HEK293 (cell line): ENCODE results near the gene GNB3.
A peak's percentile ranks its signal among the peaks of the same experiment; 100 is the strongest.

Experiments
- GLI2 ChIP-seq: fragments of 450-650 bp; formaldehyde crosslinking; IDR thresholded peaks from 2 replicates; pipeline ENCODE4; 2017; ENCODE audit warnings: missing biosample characterization, missing genetic modification characterization, low read depth, borderline replicate concordance
- SETDB1 ChIP-seq: IDR thresholded peaks from one replicate; pipeline ENCODE4 v1.6.1; 2017; ENCODE audit warnings: mild to moderate bottlenecking, low read length, moderate library complexity, mixed read lengths; ENCODE audit not compliant: insufficient read length
- SP2 ChIP-seq: fragments of 450-650 bp; formaldehyde crosslinking; IDR thresholded peaks from 2 replicates; pipeline ENCODE4 v1.5.1; 2016; ENCODE audit warnings: missing biosample characterization, missing genetic modification characterization
- SP7 ChIP-seq: fragments of 450-650 bp; formaldehyde crosslinking; IDR thresholded peaks from 2 replicates; pipeline ENCODE4 v1.5.1; 2016; ENCODE audit warnings: missing biosample characterization, missing genetic modification characterization
- ZNF274 ChIP-seq, 2 experiments: fragments of 200-500 bp in 1 of 2; fragments of 450-650 bp in 1 of 2; sonication (Bioruptor generic) in 1 of 2; formaldehyde crosslinking in 1 of 2; IDR thresholded peaks; 2 replicates each; pipeline versions ENCODE4 v1.5.1 to v1.6.1; 2014 to 2016; ENCODE audit warnings: borderline replicate concordance in 1 of 2, inconsistent platforms in 1 of 2, low read length in 1 of 2, missing biosample characterization in 1 of 2, missing genetic modification characterization in 1 of 2
- ZNF292 ChIP-seq: fragments of 450-650 bp; formaldehyde crosslinking; IDR thresholded peaks from 2 replicates; pipeline ENCODE4 v1.5.1; 2016; ENCODE audit warnings: low read depth, missing biosample characterization, missing genetic modification characterization, borderline replicate concordance
- ZNF37A ChIP-seq: fragments of 450-650 bp; IDR thresholded peaks from 2 replicates; pipeline ENCODE4 v1.5.1; 2018; ENCODE audit warnings: missing biosample characterization, missing genetic modification characterization
- ZNF426 ChIP-seq: fragments of 450-650 bp; formaldehyde crosslinking; IDR thresholded peaks from 2 replicates; pipeline ENCODE4 v1.5.1; 2017; ENCODE audit warnings: missing biosample characterization, missing genetic modification characterization, mild to moderate bottlenecking, inconsistent platforms, moderate library complexity
- ZNF48 ChIP-seq: fragments of 450-650 bp; formaldehyde crosslinking; IDR thresholded peaks from 2 replicates; pipeline ENCODE4 v1.5.1; 2016; ENCODE audit warnings: missing biosample characterization, missing genetic modification characterization
- ZNF621 ChIP-seq: fragments of 450-650 bp; formaldehyde crosslinking; IDR thresholded peaks from 2 replicates; pipeline ENCODE4 v1.5.1; 2017; ENCODE audit warnings: missing biosample characterization, missing genetic modification characterization
- ZNF624 ChIP-seq: fragments of 450-650 bp; formaldehyde crosslinking; IDR thresholded peaks from 2 replicates; pipeline ENCODE4 v1.5.1; 2017; ENCODE audit warnings: missing biosample characterization, missing genetic modification characterization
- ZNF670 ChIP-seq: fragments of 450-650 bp; formaldehyde crosslinking; IDR thresholded peaks from 2 replicates; pipeline ENCODE4 v1.5.1; 2016; ENCODE audit warnings: missing biosample characterization, missing genetic modification characterization, low read depth
- ZNF701 ChIP-seq: fragments of 450-650 bp; formaldehyde crosslinking; IDR thresholded peaks from 2 replicates; pipeline ENCODE4 v1.5.1; 2016; ENCODE audit warnings: missing biosample characterization, missing genetic modification characterization
- ZSCAN30 ChIP-seq: fragments of 450-650 bp; IDR thresholded peaks from 2 replicates; pipeline ENCODE4 v1.5.1; 2018; ENCODE audit warnings: missing biosample characterization, mild to moderate bottlenecking, missing genetic modification characterization, moderate library complexity
- TF ChIP-seq, protein P1 (sequence below): fragments of 450-650 bp; formaldehyde crosslinking; IDR thresholded peaks from 2 replicates; pipeline ENCODE4 v1.5.1; 2016; ENCODE audit warnings: missing biosample characterization, missing genetic modification characterization, borderline replicate concordance
- TF ChIP-seq, protein P2 (sequence below): sonication (generic); formaldehyde crosslinking; IDR thresholded peaks from 2 replicates; pipeline ENCODE4 v1.8.1; 2022; ENCODE audit warnings: mild to moderate bottlenecking, moderate library complexity, missing genetic modification reagents
- TF ChIP-seq, protein P3 (sequence below): fragments of 450-650 bp; formaldehyde crosslinking; IDR thresholded peaks from 2 replicates; pipeline ENCODE4 v1.5.1; 2017; ENCODE audit warnings: missing biosample characterization, missing genetic modification characterization
- TF ChIP-seq, protein P4 (sequence below): fragments of 450-650 bp; formaldehyde crosslinking; IDR thresholded peaks from 2 replicates; pipeline ENCODE4 v1.5.1; 2016; ENCODE audit warnings: missing biosample characterization, missing genetic modification characterization
- TF ChIP-seq, protein P5 (sequence below): fragments of 450-650 bp; formaldehyde crosslinking; IDR thresholded peaks from 2 replicates; pipeline ENCODE4 v1.5.1; 2016; ENCODE audit warnings: missing biosample characterization, missing genetic modification characterization
- TF ChIP-seq, protein P6 (sequence below): fragments of 450-650 bp; formaldehyde crosslinking; IDR thresholded peaks from 2 replicates; pipeline ENCODE4 v1.5.1; 2017; ENCODE audit warnings: missing biosample characterization, missing genetic modification characterization

GNB3 gene

DNA sequence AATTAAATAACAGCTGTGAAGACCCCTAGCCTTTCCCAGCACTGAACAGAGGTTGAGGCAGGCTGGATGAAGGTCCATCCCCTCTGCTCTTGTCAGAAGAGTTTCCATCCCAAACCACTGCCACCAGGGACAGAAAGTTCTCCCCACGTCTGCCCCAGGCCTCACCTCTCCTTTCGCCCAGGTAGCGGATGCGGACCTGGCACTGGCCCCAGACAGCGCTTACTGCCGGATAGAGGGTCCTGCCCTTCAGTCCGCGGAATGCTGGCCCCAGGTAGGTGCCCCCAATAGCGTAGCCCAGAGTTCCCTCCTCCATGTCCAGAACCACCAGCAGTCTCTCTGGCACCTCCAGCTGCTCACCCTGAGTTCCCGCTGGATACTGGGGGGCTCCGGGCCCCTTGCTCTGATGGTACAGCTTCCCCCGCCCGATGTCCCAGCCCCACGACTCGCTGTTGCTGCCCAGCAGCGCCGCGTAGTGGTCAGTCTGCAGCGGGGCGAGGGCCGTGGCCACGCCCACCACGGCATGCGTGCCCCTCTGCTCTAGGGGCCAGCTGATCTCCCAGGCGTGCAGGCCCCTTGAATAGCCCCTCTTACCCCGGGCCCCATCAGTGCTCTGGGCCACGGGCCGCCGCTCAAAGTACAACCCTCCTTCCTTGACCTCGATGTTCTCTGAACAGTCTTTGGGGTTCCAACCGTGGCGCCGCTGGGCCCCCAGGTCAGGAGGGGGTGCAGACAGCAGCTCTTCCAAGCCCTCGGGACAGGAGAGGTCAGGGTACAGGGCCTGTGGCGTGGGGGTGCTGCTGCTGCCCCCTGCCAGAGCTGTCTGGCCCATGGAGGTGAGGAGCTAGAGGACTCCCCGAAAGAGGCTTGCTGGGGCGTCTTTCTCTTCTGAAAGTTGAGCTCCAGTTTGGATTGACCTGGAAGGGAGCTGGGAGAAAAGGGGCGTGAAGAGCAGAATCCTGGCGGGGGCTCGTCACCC is 31.6 kb downstream of the GNB3 start (continued):
- TF ChIP-seq, protein P1, sequence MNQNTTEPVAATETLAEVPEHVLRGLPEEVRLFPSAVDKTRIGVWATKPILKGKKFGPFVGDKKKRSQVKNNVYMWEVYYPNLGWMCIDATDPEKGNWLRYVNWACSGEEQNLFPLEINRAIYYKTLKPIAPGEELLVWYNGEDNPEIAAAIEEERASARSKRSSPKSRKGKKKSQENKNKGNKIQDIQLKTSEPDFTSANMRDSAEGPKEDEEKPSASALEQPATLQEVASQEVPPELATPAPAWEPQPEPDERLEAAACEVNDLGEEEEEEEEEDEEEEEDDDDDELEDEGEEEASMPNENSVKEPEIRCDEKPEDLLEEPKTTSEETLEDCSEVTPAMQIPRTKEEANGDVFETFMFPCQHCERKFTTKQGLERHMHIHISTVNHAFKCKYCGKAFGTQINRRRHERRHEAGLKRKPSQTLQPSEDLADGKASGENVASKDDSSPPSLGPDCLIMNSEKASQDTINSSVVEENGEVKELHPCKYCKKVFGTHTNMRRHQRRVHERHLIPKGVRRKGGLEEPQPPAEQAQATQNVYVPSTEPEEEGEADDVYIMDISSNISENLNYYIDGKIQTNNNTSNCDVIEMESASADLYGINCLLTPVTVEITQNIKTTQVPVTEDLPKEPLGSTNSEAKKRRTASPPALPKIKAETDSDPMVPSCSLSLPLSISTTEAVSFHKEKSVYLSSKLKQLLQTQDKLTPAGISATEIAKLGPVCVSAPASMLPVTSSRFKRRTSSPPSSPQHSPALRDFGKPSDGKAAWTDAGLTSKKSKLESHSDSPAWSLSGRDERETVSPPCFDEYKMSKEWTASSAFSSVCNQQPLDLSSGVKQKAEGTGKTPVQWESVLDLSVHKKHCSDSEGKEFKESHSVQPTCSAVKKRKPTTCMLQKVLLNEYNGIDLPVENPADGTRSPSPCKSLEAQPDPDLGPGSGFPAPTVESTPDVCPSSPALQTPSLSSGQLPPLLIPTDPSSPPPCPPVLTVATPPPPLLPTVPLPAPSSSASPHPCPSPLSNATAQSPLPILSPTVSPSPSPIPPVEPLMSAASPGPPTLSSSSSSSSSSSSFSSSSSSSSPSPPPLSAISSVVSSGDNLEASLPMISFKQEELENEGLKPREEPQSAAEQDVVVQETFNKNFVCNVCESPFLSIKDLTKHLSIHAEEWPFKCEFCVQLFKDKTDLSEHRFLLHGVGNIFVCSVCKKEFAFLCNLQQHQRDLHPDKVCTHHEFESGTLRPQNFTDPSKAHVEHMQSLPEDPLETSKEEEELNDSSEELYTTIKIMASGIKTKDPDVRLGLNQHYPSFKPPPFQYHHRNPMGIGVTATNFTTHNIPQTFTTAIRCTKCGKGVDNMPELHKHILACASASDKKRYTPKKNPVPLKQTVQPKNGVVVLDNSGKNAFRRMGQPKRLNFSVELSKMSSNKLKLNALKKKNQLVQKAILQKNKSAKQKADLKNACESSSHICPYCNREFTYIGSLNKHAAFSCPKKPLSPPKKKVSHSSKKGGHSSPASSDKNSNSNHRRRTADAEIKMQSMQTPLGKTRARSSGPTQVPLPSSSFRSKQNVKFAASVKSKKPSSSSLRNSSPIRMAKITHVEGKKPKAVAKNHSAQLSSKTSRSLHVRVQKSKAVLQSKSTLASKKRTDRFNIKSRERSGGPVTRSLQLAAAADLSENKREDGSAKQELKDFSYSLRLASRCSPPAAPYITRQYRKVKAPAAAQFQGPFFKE, result no peak
- TF ChIP-seq, protein P2, sequence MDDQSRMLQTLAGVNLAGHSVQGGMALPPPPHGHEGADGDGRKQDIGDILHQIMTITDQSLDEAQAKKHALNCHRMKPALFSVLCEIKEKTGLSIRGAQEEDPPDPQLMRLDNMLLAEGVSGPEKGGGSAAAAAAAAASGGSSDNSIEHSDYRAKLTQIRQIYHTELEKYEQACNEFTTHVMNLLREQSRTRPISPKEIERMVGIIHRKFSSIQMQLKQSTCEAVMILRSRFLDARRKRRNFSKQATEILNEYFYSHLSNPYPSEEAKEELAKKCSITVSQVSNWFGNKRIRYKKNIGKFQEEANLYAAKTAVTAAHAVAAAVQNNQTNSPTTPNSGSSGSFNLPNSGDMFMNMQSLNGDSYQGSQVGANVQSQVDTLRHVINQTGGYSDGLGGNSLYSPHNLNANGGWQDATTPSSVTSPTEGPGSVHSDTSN (CRISPR knock-in tag), result 0 out of 2 replicates have a peak, but pooled peaks have one; percentile 58
- TF ChIP-seq SETDB1 (no peak), ZNF37A (tag by site-specific recombination) (no peak), GLI2 (tag by site-specific recombination) (no peak), ZNF274 (IDR thresholded peaks at IDR 0.05; ENCODE audit: low read length) (no peak), ZNF274 (tag by site-specific recombination; IDR thresholded peaks at IDR 0.05; ENCODE audit: borderline replicate concordance) (no peak), SP7 (peak; percentile 50), ZNF292 (tag by site-specific recombination) (0 out of 2 replicates have a peak, but pooled peaks have one; percentile 19), ZSCAN30 (tag by site-specific recombination) (no peak; the same call in 1 of the 2 replicates), ZNF621 (tag by site-specific recombination) (no peak), ZNF670 (tag by site-specific recombination) (no peak), ZNF624 (tag by site-specific recombination) (no peak), ZNF426 (tag by site-specific recombination) (no peak), ZNF48 (tag by site-specific recombination) (no peak), ZNF701 (tag by site-specific recombination) (no peak), SP2 (tag by site-specific recombination) (peak; percentile 35; the same call in 1 of the 2 replicates)
- TF ChIP-seq, protein P3, sequence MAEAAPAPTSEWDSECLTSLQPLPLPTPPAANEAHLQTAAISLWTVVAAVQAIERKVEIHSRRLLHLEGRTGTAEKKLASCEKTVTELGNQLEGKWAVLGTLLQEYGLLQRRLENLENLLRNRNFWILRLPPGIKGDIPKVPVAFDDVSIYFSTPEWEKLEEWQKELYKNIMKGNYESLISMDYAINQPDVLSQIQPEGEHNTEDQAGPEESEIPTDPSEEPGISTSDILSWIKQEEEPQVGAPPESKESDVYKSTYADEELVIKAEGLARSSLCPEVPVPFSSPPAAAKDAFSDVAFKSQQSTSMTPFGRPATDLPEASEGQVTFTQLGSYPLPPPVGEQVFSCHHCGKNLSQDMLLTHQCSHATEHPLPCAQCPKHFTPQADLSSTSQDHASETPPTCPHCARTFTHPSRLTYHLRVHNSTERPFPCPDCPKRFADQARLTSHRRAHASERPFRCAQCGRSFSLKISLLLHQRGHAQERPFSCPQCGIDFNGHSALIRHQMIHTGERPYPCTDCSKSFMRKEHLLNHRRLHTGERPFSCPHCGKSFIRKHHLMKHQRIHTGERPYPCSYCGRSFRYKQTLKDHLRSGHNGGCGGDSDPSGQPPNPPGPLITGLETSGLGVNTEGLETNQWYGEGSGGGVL, result no peak
- TF ChIP-seq, protein P4, sequence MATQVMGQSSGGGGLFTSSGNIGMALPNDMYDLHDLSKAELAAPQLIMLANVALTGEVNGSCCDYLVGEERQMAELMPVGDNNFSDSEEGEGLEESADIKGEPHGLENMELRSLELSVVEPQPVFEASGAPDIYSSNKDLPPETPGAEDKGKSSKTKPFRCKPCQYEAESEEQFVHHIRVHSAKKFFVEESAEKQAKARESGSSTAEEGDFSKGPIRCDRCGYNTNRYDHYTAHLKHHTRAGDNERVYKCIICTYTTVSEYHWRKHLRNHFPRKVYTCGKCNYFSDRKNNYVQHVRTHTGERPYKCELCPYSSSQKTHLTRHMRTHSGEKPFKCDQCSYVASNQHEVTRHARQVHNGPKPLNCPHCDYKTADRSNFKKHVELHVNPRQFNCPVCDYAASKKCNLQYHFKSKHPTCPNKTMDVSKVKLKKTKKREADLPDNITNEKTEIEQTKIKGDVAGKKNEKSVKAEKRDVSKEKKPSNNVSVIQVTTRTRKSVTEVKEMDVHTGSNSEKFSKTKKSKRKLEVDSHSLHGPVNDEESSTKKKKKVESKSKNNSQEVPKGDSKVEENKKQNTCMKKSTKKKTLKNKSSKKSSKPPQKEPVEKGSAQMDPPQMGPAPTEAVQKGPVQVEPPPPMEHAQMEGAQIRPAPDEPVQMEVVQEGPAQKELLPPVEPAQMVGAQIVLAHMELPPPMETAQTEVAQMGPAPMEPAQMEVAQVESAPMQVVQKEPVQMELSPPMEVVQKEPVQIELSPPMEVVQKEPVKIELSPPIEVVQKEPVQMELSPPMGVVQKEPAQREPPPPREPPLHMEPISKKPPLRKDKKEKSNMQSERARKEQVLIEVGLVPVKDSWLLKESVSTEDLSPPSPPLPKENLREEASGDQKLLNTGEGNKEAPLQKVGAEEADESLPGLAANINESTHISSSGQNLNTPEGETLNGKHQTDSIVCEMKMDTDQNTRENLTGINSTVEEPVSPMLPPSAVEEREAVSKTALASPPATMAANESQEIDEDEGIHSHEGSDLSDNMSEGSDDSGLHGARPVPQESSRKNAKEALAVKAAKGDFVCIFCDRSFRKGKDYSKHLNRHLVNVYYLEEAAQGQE (tag by site-specific recombination), result no peak
- TF ChIP-seq, protein P5, sequence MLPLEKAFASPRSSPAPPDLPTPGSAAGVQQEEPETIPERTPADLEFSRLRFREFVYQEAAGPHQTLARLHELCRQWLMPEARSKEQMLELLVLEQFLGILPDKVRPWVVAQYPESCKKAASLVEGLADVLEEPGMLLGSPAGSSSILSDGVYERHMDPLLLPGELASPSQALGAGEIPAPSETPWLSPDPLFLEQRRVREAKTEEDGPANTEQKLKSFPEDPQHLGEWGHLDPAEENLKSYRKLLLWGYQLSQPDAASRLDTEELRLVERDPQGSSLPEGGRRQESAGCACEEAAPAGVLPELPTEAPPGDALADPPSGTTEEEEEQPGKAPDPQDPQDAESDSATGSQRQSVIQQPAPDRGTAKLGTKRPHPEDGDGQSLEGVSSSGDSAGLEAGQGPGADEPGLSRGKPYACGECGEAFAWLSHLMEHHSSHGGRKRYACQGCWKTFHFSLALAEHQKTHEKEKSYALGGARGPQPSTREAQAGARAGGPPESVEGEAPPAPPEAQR (tag by site-specific recombination), result no peak
- TF ChIP-seq, protein P6, sequence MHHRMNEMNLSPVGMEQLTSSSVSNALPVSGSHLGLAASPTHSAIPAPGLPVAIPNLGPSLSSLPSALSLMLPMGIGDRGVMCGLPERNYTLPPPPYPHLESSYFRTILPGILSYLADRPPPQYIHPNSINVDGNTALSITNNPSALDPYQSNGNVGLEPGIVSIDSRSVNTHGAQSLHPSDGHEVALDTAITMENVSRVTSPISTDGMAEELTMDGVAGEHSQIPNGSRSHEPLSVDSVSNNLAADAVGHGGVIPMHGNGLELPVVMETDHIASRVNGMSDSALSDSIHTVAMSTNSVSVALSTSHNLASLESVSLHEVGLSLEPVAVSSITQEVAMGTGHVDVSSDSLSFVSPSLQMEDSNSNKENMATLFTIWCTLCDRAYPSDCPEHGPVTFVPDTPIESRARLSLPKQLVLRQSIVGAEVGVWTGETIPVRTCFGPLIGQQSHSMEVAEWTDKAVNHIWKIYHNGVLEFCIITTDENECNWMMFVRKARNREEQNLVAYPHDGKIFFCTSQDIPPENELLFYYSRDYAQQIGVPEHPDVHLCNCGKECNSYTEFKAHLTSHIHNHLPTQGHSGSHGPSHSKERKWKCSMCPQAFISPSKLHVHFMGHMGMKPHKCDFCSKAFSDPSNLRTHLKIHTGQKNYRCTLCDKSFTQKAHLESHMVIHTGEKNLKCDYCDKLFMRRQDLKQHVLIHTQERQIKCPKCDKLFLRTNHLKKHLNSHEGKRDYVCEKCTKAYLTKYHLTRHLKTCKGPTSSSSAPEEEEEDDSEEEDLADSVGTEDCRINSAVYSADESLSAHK (tag by site-specific recombination), result peak; percentile 29; the same call in 1 of the 2 replicates
